NCI-H82 (cell line): ENCODE results near the gene SLC4A8.

ENCODE experiments used
- DNase-seq: peaks from one replicate; lab custom pipeline; 2025; lab: John Stamatoyannopoulos, UW

SLC4A8 gene

DNA sequence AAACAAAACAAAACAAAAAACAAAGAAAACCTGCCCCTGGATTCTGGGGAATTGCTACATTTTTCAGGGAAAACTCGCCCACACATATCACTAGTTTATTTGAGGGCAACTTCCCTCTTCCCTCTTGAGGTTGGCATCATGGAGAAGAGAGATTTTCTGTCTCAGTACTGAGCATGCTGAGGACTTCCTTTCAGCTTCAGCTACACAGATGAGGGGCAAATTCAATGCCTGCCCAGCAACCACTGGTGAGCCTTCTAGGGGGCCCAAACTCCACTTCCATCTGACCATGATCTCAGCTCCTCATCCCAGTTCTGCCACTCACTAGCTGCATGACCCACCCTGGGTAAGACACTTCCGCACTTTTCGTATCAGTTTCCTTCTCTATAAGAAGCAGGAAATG is 103.3 kb downstream of the SLC4A8 start:
- no peak for DNase-seq

DNA sequence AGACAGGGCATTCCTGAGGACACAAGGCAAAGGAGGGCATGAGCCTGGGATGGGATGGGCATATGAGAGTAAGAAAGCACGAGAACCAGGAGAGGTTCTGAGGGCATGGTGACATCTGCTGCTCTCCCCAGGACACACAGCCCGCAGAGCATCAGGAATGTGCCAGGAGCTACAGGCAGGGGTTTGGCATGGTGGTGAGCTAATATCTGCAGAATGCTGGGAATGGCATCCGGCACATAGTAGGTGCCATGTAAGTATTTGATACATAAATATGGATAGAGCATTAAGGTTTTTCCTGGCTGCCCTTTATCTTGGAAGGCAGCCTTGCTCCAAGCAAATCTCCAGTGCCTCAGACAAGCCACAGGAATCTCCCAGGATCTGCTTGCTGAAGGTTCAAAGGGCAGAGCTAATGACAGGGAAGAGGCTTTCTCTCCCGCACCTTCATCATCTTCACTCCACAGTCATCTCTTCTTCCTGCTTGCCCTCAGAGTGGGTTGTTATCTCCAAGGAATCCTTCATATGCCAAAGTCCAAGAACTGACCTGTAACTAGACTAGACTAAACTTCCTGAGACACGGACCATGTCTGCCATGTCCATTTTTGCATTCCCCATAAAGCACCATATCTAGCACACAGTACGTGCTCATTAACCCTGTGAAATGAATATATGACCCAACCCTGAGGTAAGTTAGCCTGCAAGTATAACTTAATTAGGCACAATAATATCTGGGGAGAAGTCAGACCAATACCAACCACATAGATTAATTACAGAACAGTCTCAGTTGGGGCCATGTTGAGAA is 104.4 kb downstream of the SLC4A8 start:
- no peak for DNase-seq

DNA sequence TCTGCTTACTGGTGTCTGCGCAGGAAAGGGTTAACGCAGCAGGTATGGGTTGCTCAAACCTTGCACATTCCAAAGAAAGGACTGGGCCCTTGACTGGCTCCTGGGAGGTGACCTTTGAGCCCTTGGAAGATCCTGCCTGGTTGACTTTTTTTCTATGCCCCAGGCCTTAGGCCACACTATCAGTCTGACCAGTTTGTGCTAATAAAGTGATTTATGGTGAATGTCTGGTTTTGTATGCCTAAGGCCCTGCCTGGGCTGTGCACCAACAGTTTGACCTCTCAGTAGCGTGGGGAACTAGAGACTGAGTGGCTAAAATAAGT is 105.0 kb downstream of the SLC4A8 start:
- no peak for DNase-seq

DNA sequence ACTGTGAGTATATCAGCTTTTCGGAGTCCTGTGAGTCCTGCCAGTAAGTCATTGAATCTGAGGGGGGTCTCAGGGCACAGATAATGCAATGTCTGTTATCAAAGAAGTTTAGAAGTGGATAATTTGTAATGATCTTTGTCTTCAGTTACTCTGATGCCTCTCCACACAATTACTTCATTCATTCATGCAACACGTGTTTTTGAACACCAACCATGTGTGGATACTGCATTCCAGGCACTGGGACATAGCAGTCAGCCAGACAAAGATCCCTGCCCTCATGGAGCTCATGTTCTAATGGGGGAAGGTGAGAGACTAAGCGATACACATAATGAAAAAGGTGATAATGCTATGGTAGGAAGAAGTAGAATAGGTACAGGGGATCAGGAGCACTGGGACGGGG is 105.6 kb downstream of the SLC4A8 start:
- DNase-seq = no peak

DNA sequence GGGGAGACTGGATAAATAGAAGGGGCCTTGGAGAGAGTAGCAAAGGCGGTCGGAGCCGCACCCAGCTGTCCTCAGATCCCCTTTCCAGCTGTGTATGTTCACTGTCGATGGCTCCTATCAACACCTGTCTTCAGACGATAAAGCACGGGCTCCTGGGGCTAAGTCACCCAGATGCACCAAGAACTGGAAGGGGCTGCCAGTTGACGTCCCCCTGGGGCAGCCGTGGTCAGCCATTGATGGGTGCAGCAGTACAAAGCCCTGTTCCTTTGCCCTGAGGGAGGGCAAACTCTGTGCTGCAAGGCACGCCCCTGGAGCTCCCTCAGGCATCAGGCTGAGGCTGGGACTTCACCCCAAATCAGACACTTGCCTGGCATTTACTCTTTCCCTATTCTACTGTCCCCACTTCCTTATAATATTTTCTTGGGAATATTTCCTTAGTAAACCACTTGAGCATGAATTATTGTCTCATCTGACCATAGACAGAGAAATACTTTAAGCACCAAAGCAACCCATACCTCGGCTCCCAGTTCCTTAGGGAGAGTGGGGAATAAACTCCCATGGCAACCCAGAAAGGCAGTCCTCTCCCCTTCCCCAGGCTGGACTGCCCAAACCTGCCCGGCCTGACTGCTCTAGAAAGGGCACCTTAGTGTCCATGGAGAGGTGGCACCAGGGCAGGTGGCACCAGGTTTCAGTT is 106.8 kb downstream of the SLC4A8 start:
- no peak for DNase-seq

DNA sequence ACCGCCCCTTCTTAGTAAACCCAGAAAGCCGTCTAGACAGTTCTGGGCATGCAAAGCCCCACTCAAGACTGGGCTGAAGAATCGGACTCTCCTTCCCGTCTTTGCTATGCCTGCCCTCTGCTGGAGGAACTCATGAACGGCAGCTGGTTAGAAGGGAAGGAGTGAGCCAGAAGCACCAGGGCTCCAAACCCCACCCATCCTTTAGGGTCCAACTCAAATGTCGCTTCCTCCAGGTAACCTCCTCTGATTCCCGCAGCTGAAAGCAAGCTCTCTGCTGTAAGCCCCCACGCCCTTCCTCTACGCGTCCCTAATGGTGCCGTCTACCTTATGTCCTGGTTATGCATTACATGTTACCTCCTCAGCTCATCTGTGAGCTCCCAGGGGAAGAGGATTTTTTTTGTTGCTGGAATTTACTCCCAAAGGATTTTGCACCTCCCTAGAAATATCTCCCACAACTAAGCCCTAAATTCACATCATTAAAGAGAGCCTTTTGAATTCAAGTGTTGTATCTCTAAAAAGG is 107.4 kb downstream of the SLC4A8 start:
- DNase-seq = peak; percentile 92

DNA sequence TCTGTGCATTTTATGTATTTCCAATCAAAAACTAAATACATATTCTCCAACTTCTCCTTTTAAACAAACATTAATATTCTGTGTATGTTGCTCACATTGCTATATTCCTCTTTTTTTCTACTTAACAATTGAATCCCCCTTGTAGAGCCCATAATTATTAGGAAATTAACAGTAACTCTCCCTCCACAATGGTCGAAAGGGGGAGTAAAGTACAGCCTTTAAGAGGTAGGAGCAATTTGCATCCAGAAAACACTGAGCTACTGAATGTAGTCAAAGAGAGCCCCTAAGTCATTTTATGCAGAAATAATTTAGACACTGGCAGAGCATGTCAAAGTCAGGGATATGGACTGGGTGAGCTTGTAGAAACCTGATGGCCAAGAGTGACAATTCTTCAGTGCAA is 109.2 kb downstream of the SLC4A8 start:
- DNase-seq = peak; percentile 49

DNA sequence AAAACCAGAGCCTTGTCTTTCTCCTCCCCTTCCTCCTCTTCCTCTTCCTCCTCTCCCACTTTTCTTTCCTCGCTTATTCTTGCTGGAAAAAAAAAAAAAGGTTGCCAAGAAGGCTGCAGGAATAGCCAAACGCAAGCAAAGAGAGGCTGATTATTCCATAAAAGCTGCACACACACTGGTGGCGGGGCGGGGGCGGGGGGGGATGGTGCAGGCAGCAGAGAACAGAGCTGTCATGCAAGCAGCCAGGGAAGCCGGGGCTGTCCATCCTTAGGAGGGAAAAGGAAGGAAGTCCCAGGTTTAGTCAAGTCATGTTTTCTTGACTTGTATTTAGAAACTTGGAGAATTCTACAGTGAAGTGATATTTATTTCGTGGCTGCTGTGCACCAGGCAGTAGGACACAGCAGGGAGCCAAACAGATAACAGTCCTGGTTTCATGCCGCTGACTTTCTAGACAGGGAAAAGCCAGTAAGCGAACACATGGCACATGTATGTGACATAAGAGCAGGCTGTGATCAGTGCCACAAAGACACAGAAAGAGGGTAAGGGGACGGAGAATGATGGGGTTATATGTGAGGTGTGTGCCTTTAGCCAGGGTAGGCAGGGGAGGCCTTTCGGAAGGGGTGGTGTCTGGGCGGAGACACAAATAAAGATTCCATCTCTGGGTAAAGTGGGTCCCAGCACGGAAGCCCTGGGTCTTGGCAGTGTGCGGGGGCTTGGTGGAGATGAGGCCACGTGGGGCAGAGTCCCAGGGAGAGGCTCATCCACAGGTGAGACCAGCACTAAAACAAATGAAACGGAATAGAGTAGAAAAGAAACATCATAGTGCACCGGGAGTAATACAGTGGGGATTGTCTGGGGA is 109.8 kb downstream of the SLC4A8 start:
- no peak for DNase-seq

DNA sequence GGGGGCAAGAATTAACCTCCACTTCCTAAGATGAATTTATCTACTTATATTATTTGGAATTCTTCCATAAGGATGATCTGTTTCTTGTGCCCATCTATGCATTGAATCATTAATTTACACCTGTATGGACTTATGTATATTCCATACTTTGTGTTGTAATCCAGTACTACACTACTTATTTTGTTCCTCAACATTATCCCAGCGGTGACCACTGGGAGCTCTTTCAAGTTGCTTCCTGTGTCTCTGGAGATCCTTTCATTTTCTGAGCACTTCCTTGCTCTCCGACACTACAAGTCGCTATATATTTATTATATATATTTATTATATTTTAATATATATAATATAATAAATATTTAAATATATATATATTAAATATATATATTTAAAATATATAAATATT is 111.5 kb downstream of the SLC4A8 start:
- peak; percentile 58 for DNase-seq

DNA sequence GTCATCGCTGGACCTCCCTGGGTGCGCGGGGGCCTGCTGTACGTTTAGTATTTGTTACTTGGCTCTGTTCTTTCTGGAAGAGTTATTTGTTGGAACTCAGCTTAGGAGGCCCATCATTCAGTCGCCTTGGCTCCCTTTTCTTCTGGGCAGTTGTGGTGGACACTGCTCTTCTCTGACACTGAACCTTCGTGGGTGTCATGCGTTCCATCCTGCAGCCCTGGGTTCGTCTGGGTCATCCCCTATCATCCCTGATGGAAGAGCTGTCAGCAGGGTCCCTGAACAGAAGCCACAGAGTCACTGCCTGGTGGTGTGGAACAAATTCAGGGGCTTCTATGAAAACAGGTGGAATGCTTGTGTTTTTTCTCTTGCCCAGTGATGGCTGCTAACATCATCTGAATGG is 113.5 kb downstream of the SLC4A8 start:
- DNase-seq = no peak

DNA sequence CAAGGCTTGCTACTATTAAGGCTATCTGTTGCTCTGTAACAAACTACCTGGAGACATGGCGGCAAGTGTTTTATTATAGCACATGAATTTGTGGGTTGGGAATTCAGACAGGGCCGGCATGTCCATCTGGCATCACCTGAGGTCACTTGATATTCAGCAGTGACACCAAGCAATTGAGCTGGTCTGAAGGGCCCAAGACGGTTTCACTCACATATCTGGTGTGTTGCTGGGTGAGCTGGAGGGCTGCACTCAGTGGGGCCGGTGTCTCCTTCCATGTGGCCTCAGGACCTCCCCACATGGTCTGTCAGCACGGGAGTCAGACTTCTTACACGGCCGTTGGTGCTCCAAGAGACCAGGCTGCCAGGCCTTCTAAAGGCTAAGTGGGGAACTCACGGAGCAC is 114.0 kb downstream of the SLC4A8 start:
- DNase-seq = no peak

DNA sequence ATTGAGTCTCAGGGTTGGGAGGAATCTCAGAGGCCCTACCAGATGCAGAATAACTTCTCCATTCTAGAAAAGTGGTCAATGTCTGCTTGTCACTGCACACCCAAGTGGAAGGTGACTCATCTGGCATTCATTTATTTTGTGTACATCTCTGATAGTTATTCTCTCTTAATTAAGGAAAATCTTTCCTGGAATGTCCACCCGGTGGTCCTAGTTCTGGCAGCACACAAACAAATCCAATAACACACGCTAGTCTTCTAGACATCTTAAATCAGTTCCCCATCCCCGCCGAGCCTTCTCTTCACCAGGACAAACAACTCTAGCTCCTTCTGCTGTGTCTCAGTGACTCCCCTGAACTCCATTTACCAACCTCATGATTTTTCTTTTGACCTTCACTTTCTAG is 116.4 kb downstream of the SLC4A8 start:
- no peak for DNase-seq

DNA sequence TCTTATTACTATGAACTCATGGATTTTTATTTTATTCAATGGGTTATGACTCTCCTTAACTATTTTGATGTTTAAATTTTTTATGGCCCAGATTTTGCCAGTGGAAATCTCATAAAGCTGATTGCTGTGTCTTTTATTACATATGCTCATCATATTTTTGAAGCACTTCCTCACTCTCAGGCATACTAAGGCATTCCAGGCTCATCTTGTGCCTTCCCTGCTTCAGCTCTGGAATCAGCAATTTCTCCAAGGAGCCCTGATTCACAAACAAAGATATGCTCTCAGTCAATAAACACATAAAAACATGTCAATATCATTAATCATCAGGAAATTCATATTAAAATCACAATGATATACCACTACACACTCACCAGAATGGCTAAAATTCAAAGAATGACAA is 121.5 kb downstream of the SLC4A8 start:
- no peak for DNase-seq

DNA sequence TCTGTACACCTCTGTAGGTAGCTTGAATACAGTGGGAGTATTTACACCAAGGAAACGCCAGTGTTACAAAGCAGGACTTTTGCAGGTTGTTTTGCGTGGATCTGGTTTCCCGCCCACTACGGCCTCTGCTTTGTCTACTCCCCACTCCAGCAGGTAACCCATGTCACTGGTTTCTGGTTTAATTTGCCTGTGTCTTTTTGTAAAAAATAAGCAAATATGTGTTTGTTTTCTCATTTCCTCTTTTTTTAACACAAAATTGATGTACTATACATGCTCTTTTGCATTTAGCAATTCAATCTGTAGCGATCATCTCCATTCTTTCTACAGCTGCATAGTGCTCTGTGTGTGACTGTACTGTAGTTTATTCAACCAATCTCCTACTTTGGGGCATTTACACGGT is 123.0 kb downstream of the SLC4A8 start:
- DNase-seq = no peak

DNA sequence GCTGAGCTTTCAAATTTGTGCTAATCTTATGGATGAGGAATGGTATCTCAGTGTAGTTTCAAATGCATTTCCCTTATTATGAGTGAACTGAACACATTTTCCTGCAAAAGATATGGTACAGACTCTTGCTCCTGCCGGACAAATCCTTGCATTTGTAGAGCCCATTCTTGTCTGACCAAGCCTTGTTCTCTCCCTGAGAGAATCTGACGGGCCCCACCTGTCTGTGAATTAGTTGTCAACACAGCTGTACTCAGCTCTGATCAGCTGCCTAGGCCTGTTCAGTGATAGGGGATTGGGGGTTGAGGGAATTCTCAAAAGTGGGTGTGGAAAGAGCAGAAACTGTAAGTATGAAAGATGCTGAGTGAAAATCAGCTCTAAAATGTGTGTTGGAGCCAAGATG is 123.6 kb downstream of the SLC4A8 start:
- DNase-seq = peak; percentile 46

DNA sequence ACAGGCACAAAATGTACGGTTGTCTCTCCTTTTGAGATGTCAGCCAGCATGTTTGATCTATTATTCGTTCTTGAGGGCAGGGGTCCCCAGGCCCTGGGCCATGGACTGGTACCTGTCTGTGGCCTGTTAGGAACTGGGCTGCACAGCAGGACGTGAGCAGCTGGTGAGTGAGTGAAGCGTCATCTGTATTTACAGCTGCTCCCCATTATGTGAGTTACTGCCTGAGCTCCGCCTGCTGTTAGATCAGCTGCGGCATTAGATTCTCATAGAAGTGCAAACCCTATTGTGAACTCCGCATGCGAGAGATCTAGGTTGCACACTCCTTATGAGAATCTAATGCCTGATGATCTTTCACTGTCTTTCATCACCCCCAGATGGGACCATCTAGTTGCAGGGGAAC is 125.0 kb downstream of the SLC4A8 start:
- DNase-seq = peak; percentile 77
